Right forelimb (tissue), 1 donor: Measurements from ENCODE around the gene ARHGAP32.

Experiments
- DNase-seq: peaks from one replicate; pipeline ENCODE4 v3.0.0-alpha.2; 2018

ARHGAP32 gene

GRCh38 chr11:128947773-128948172 is 244.4 kb downstream of the ARHGAP32 start:
- no peak for DNase-seq

GRCh38 chr11:128946648-128947047 is 245.5 kb downstream of the ARHGAP32 start:
- DNase-seq: no peak

DNA sequence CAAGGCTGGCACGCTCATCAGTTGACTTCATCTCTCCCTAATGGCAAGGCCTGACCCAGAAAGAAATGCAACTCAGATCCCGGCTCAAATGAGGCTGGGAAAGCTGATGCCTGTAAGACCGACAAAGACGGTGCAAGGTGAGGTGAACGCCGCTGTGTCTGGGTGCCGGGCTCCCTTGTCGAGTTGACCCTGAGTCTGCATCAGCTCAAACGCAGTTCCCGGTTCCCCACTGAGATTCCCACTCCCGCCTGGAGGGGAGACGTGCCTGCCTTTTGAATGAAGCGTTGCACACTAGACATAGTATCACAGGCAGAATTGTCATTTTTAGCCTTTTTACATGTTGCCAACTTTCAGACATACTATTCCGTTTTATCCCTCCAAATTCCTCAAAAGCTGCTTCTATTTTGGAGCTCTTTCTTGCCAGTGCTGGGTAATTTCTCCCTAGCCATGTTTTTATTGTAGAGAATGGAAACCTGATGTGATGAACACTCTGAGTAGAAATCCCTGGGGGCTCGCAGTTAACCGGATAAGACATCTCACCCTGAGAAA is 248.6 kb downstream of the ARHGAP32 start:
- DNase-seq: no peak

GRCh38 chr11:128942817-128943427 is 249.2 kb downstream of the ARHGAP32 start, which contains the start of gene TP53AIP1:
Gene TP53AIP1, minus strand, starts transcription at chr11:128942871. Its CDS starts 5,053 bp downstream, at chr11:128937818.
- DNase-seq: peak; percentile 64

- no peak for DNase-seq
Observed at GRCh38 chr11:128942272-128942612, 249.9 kb downstream of the ARHGAP32 start.

- no peak for DNase-seq
Observed at GRCh38 chr11:128941573-128942271, 250.4 kb downstream of the ARHGAP32 start.

- DNase-seq: no peak
Observed at GRCh38 chr11:128941110-128941509, 251.0 kb downstream of the ARHGAP32 start.

DNA sequence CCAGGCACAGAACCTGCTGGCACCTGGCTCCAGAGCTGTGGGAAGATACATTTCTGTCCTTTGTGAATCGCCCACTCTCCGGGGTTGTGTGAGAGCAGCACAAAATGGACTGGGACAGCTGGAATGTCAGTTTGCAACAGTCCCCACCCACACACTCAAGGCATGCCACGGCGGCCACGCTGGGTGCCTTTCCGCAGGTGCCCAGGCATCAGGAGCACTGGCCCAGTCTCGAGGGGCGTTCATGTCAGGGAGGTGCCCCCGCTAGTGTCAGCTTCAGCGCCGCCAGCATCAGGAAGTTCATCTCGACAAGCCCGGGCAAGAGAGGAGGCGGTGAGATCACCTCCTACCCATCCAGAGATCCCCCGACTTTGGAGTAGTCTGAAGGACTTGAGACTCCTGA is 251.5 kb downstream of the ARHGAP32 start:
- DNase-seq: no peak

DNA sequence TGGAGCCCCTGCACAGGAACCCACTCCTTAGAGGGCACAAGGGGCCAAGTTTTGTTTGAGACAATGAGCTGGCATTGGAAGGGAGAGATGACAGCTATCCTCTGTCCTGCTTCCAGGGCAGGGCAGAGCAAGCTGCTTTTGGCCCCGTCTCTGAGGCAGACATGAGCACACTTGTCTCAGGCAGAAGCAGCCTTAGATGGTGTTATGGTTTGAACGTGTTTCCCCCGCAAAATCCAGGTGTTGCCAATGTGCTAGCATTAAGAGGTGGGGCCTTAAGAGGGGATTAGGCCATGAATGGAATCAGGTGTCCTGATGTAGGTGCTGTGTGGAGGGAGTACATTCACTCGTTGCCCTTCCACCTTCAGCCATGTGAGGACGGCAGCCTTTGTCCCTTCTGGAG is 252.0 kb downstream of the ARHGAP32 start:
- DNase-seq: no peak

DNA sequence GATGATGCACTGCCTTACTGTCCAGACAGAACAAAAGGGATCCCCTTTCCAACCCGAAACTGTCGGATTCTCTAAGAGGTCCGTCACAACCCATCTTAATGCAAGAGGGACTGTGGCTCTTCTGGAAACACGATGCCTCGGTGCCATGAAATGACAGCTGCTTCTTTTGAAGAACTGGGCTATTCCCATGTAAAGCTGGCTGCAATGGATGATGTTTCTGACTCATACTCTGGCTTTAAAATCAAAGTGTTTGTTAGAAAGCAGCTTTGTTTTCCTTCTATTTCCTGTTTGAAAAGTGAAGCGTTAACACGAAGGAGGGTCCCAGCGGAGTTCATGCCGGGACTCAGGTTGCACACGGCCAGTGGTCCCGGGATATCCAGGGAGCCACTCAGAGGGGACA is 252.5 kb downstream of the ARHGAP32 start:
- DNase-seq: no peak

- no peak for DNase-seq
Observed at GRCh38 chr11:128938156-128938885, 253.8 kb downstream of the ARHGAP32 start.

GRCh38 chr11:128937480-128937879 is 254.6 kb downstream of the ARHGAP32 start:
- no peak for DNase-seq

DNA sequence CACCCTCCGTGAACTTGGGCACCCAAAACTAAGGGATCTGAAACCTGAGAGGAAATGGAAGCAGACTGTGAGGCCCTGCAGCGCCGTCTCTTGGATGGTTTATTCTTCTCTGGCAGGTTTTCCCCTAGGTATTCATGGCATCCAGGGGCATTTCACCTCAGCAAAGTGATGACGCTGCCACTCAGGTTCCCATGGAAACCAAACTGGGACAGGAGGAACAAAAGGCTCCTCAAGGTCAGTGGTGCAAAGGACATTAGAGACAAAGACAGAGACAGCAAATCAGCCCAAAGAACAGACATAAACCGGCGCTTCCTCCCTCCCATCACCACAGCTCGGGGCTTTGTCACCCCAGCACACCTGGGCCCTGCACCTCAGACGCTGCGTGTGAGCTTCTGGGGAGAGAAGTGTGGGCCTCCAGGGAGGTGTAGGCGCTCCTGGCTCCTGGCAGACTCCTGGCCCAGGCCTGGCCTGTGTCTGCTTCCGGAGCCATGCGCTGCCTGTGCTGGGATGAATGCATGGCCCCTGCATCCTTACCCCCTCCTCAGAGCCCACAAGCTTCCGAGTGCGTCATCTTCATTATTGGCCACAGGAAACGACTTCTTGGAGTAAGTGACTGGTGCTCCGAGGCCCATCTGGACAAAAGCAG is 255.4 kb downstream of the ARHGAP32 start:
- DNase-seq: no peak

DNA sequence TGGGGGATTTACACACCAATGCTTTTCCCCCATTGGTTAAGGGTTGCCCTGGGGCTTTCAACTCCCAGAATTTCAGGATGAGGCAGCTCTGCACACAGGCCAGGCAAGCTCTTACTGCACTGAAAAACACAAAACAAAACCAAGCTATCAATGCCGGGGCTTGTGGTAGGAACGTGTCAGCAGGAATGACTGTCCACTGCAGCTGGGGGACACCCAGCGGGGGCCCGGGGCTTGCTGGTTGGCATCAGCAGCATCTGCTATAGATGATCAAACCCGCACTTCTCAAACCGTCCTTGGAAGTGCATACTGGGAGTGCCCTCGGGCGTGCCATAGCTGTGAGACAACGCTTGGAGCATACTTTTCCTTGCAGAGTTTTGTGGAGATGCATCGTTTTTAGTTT is 257.2 kb downstream of the ARHGAP32 start:
- no peak for DNase-seq

- no peak for DNase-seq
Observed at GRCh38 chr11:128934351-128934750, 257.8 kb downstream of the ARHGAP32 start.

GRCh38 chr11:128933481-128934178 is 258.5 kb downstream of the ARHGAP32 start:
- no peak for DNase-seq

DNA sequence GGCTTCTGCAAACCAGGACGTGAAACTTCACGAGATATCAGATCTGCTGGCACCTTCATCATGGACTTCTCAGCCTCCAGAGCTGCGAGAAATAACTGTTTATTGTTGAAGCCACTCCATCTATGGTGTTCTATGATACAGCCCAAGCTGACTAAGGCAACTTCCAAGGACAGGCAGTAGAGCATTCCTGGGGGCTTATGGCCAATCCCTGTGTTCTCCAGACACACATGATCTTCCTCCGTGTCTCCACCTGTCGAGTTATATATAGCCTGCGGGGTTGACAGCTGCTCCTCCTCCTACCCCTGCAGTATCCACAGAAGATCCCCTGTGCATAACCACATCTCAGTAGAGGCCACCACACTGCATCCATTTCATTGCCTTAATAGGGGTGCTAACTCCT is 260.5 kb downstream of the ARHGAP32 start:
- no peak for DNase-seq

GRCh38 chr11:128931066-128931465 is 261.1 kb downstream of the ARHGAP32 start:
- no peak for DNase-seq

- no peak for DNase-seq
Observed at GRCh38 chr11:128929991-128930390, 262.1 kb downstream of the ARHGAP32 start.

- no peak for DNase-seq
Observed at GRCh38 chr11:128929468-128929867, 262.7 kb downstream of the ARHGAP32 start.

DNA sequence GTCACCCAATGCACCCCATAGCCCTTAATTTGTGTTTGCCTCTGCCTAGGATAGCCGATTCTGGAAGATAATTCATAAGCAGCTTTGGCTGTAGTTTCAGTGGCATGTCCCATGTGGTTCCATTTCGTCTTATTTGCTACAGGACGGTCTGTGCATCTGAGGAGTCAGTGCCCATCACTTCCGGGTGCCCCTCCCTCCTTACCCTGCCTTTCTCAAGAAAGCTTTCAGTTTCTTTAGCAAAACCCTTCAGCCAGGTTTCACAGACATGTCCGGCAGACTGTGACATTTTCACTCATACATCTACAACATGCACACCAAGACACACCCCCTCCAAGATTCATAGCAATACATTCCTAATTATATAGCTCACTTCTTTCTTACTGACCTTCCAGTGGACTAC is 263.7 kb downstream of the ARHGAP32 start:
- no peak for DNase-seq

DNA sequence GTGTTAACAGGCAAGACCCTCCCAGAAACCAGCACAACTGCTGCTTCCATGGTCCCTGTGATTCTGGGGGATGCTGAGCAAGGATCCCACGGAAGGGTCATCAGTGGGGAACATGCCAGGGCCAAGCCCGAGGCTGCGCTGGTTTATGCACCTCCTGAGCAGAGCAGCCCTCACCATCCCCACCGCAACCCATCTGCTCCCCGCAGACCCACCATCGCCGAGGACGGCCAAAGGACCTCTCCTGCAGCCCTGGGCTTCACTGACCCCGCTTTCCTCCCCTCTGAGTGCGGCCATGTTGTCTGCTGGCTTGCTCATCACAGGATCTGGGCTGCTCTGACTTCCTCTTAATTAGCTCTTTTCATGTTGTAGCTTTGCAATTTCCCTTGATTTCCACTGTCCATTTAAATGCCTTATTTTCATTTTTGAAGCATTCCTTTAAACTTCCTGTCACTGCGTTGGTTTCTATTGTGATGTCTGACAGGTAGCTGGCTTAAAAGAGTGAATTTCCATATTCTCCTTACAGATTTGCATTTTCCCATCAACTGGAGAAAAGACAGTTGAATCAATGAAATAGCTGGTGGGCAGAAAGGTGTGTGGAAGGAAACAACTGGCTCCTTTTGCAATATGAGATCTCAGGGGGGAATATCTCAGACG is 264.3 kb downstream of the ARHGAP32 start:
- DNase-seq: no peak
